ENCODE results near the gene LMF1. TPM values are rescaled to one million over a fixed set of nuclear protein-coding genes. Genes with fewer than 3 reads are reported as not detected.

LMF1 gene
- total and polyA plus RNA-seq, 12 donors: 5.1 to 15.4 (median 7.6) TPM

GRCh38 chr16:938136-938535 lies 32.6 kb downstream of the LMF1 start:
- no peak for DNase-seq
- intact Hi-C loops (cut with DNase I): no loop called here
- H3K27me3 ChIP-seq: no peaks in the 10 kb centered on the region
- 82 to 94% methylated on average over 16 to 18 of the region's 18 CpGs for WGBS, 2 donors
- TF ChIP-seq CTCF (IDR thresholded peaks at IDR 0.05): no peak
- peaks cover 0 to 27% (median 21%) of the 10 kb centered on the region in 11 donors for H3K9me3 ChIP-seq
- no peak overlapping the region for H3K4me3 ChIP-seq
- H3K27ac ChIP-seq: no peak overlapping the region
- ATAC-seq: no peak
- peaks cover 0 to 52% (median 8%) of the 10 kb centered on the region in 9 donors for H3K36me3 ChIP-seq
- no peaks in the 10 kb centered on the region for H3K4me1 ChIP-seq

GRCh38 chr16:937723-938122 lies 33.1 kb downstream of the LMF1 start:
- no peak for DNase-seq
- ATAC-seq: no peak
- Histone ChIP-seq H3K36me3 (peaks cover 0 to 52% (median 8%) of the 10 kb centered on the region in 9 donors), H3K4me1 (no peaks in the 10 kb centered on the region), H3K27me3 (no peaks in the 10 kb centered on the region), H3K27ac (no peak overlapping the region), H3K9me3 (peaks cover 0 to 25% (median 20%) of the 10 kb centered on the region in 11 donors), H3K4me3 (no peak overlapping the region)
- intact Hi-C loops (cut with DNase I): no loop called here
- no peak for TF ChIP-seq CTCF (IDR thresholded peaks at IDR 0.05)
- WGBS, 2 donors: 77 to 94% methylated on average over 6 of the region's 6 CpGs

GRCh38 chr16:937311-937710 lies 33.5 kb downstream of the LMF1 start:
- DNase-seq: no peak
- Histone ChIP-seq H3K27me3 (no peaks in the 10 kb centered on the region), H3K36me3 (peaks cover 0 to 51% (median 8%) of the 10 kb centered on the region in 9 donors), H3K27ac (no peak overlapping the region), H3K9me3 (peaks cover 0 to 21% (median 15%) of the 10 kb centered on the region in 11 donors), H3K4me1 (no peaks in the 10 kb centered on the region), H3K4me3 (no peak overlapping the region)
- intact Hi-C loops (cut with DNase I): no loop called here
- no peak for TF ChIP-seq CTCF (IDR thresholded peaks at IDR 0.05)
- WGBS, 2 donors: 67 to 89% methylated on average over 8 of the region's 8 CpGs
- no peak for ATAC-seq

- TF ChIP-seq CTCF (IDR thresholded peaks at IDR 0.05): no peak
- Histone ChIP-seq H3K4me3 (no peak overlapping the region), H3K4me1 (no peaks in the 10 kb centered on the region), H3K27me3 (no peaks in the 10 kb centered on the region), H3K27ac (no peak overlapping the region), H3K9me3 (peaks cover 0 to 4% (median 2%) of the 10 kb centered on the region in 11 donors), H3K36me3 (peaks cover 0 to 48% (median 8%) of the 10 kb centered on the region in 9 donors)
- intact Hi-C loops (cut with DNase I): no loop called here
- ATAC-seq: no peak
- 68 to 82% methylated on average over 11 of the region's 11 CpGs for WGBS, 2 donors
- no peak for DNase-seq
These were observed 35.1 kb downstream of the LMF1 start for GRCh38 chr16:935684-936083.

Measured in heart right ventricle (tissue), 16 donors.